ENCODE measurements around the gene BLVRA.
"Not testable (repeated sequence)": the region's sequence is repeated elsewhere in the genome, so short reads cannot be mapped to it uniquely, and the experiment has no call there.

DNA sequence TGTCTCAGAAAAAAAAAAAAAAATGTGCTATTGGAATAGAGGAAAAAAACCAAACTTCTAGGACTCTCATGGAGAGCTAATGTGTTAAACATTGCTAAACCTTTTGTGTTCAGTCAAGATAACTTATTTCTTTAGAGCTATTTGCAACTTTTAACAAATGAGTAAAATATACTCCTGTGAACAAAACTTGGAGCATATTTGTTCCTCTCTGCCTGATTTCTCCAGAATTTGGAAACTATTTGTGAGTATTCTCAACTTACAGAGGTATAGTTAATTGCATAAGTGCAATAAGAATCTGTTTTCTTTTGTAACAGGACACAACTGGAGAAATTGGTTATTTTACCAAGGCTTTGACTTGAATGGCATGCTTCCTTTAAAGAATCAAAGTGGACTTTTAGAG, 72.4 kb downstream of the BLVRA start:
- TF ChIP-seq, protein P1, sequence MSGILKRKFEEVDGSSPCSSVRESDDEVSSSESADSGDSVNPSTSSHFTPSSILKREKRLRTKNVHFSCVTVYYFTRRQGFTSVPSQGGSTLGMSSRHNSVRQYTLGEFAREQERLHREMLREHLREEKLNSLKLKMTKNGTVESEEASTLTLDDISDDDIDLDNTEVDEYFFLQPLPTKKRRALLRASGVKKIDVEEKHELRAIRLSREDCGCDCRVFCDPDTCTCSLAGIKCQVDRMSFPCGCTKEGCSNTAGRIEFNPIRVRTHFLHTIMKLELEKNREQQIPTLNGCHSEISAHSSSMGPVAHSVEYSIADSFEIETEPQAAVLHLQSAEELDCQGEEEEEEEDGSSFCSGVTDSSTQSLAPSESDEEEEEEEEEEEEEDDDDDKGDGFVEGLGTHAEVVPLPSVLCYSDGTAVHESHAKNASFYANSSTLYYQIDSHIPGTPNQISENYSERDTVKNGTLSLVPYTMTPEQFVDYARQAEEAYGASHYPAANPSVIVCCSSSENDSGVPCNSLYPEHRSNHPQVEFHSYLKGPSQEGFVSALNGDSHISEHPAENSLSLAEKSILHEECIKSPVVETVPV (CRISPR knock-in tag; IDR thresholded peaks at IDR 0.05) = not testable (repeated sequence)
- TF ChIP-seq ZNF565 (CRISPR knock-in tag; conservative IDR thresholded peaks at IDR 0.05; ENCODE audit: low read depth); ESRRG (CRISPR knock-in tag; IDR thresholded peaks at IDR 0.05); CSDC2 (CRISPR knock-in tag; IDR thresholded peaks at IDR 0.05); ZFP3 (CRISPR knock-in tag; IDR thresholded peaks at IDR 0.05); ISL1 (CRISPR knock-in tag; IDR thresholded peaks at IDR 0.05): not testable (repeated sequence)
- TF ChIP-seq, protein P2, sequence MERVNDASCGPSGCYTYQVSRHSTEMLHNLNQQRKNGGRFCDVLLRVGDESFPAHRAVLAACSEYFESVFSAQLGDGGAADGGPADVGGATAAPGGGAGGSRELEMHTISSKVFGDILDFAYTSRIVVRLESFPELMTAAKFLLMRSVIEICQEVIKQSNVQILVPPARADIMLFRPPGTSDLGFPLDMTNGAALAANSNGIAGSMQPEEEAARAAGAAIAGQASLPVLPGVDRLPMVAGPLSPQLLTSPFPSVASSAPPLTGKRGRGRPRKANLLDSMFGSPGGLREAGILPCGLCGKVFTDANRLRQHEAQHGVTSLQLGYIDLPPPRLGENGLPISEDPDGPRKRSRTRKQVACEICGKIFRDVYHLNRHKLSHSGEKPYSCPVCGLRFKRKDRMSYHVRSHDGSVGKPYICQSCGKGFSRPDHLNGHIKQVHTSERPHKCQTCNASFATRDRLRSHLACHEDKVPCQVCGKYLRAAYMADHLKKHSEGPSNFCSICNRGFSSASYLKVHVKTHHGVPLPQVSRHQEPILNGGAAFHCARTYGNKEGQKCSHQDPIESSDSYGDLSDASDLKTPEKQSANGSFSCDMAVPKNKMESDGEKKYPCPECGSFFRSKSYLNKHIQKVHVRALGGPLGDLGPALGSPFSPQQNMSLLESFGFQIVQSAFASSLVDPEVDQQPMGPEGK (CRISPR knock-in tag; IDR thresholded peaks at IDR 0.05; ENCODE audit: borderline replicate concordance) = not testable (repeated sequence)

Measured in SK-N-SH treated with all-trans-retinoic acid at 6 μM for 48 hours (cell line).